B cell (primary cell): Measurements from ENCODE around the gene CCL25. TPM values are rescaled to one million over a fixed set of nuclear protein-coding genes. Genes with fewer than 3 reads are reported as not detected.

Experiments
- ATAC-seq: fragments of 200-7000 bp; cut with Tn5 transposase; one replicate; pipeline ENCODE4 v1.10.0; 2021; ENCODE audit warnings: low read depth, mild to moderate bottlenecking, moderate number of reproducible peaks, moderate library complexity
- CTCF ChIA-PET: fragments of 350-600 bp; sonication (Branson Sonifier 250); formaldehyde crosslinking; loops from one replicate; lab custom pipeline; 2021; ENCODE audit warnings: antibody characterized with exemption, inconsistent platforms; lab: Charles Lee
- POLR2A ChIA-PET: fragments of 350-600 bp; sonication (Branson Sonifier 250); formaldehyde crosslinking; loops from one replicate; lab custom pipeline; 2021; ENCODE audit warnings: antibody characterized with exemption; lab: Charles Lee
- DNase-seq: peaks from one replicate; pipeline ENCODE4 v3.0.0; 2013
- H2AFZ ChIP-seq: 2 replicates; pipeline ENCODE4 v1.6.1; 2012; ENCODE audit warnings: mild to moderate bottlenecking, low read depth, low read length; ENCODE audit not compliant: insufficient read depth, poor library complexity, severe bottlenecking
- H3K27ac ChIP-seq, 2 donors: 1 replicate in 1 of 2; 2 replicates in 1 of 2; pipeline ENCODE4 v1.5.1; 2012 to 2013; ENCODE audit warnings: low read length in 2 of 2, mild to moderate bottlenecking in 2 of 2, moderate library complexity in 1 of 2
- H3K27me3 ChIP-seq, 4 experiments: fragments of 200-600 bp in 1 of 4; sonication (generic) in 1 of 4; replicated peaks in 1 of 4; 1 replicate in 2 of 4; 2 replicates in 2 of 4; pipeline versions ENCODE4 v1.6.1 to v1.7.0; 2013 to 2016; ENCODE audit warnings: low read length in 3 of 4, mild to moderate bottlenecking in 2 of 4, mixed read lengths in 1 of 4, moderate library complexity in 1 of 4; ENCODE audit not compliant: insufficient read depth in 4 of 4, control insufficient read depth in 3 of 4; ENCODE audit errors: control extremely low read depth in 1 of 4
- H3K36me3 ChIP-seq, 2 experiments: replicated peaks in 1 of 2; 1 replicate in 1 of 2; 2 replicates in 1 of 2; pipeline versions ENCODE4 v1.6.1 to v1.7.1; 2013; ENCODE audit warnings: low read length in 1 of 2; ENCODE audit not compliant: insufficient read depth in 2 of 2, control insufficient read depth in 1 of 2; ENCODE audit errors: control extremely low read depth in 1 of 2, extremely low read depth in 1 of 2
- H3K4me1 ChIP-seq, 2 donors: fragments of 200-600 bp in 1 of 2; sonication (generic) in 1 of 2; 1 replicate in 1 of 2; 2 replicates in 1 of 2; pipeline versions ENCODE4 v1.5.1 to v1.6.1; 2013 to 2017; ENCODE audit warnings: low read length in 2 of 2; ENCODE audit not compliant: control insufficient read depth in 2 of 2, insufficient read depth in 2 of 2
- H3K4me2 ChIP-seq: replicated peaks from 2 replicates; pipeline ENCODE3; 2012; ENCODE audit warnings: mild to moderate bottlenecking, low read depth, low read length; ENCODE audit not compliant: poor library complexity, severe bottlenecking
- H3K4me3 ChIP-seq, 5 experiments: fragments of 200-600 bp in 1 of 5; sonication (generic) in 1 of 5; 1 replicate in 3 of 5; 2 replicates in 2 of 5; pipeline versions ENCODE4 v1.5.1 to v1.7.0; 2011 to 2016; ENCODE audit warnings: low read length in 4 of 5, mild to moderate bottlenecking in 4 of 5, low read depth in 2 of 5, control low read depth in 1 of 5, moderate library complexity in 1 of 5; ENCODE audit not compliant: insufficient read depth in 1 of 5; ENCODE audit errors: control extremely low read depth in 1 of 5, extremely low read depth in 1 of 5
- H3K79me2 ChIP-seq: fragments of 200-600 bp; sonication (generic); one replicate; pipeline ENCODE4 v1.6.0; 2016; ENCODE audit warnings: low read length; ENCODE audit not compliant: control insufficient read depth, insufficient read depth
- H3K9ac ChIP-seq: fragments of 200-600 bp; sonication (generic); 2 replicates; pipeline ENCODE4 v1.6.1; 2017; ENCODE audit warnings: mild to moderate bottlenecking, low read length, moderate library complexity
- H3K9me3 ChIP-seq, 3 donors: one replicate each; pipeline versions ENCODE4 v1.6.1 to v1.7.1; 2013; ENCODE audit warnings: low read length in 2 of 3; ENCODE audit not compliant: control insufficient read depth in 2 of 3, insufficient read depth in 1 of 3; ENCODE audit errors: control extremely low read depth in 1 of 3
- H4K20me1 ChIP-seq: 2 replicates; pipeline ENCODE4 v1.6.0; 2012; ENCODE audit warnings: mild to moderate bottlenecking, low read length; ENCODE audit not compliant: insufficient read depth, control insufficient read depth, poor library complexity, severe bottlenecking
- H3K27ac Mint-ChIP-seq: one replicate; pipeline ENCODE4 v1.8.0; 2021; ENCODE audit warnings: mixed read lengths
- H3K27me3 Mint-ChIP-seq: one replicate; pipeline ENCODE4 v1.8.0; 2021; ENCODE audit warnings: mixed read lengths
- H3K4me1 Mint-ChIP-seq: one replicate; pipeline ENCODE4 v1.8.0; 2021; ENCODE audit warnings: mixed read lengths
- H3K4me3 Mint-ChIP-seq: one replicate; pipeline ENCODE4 v1.8.0; 2021; ENCODE audit warnings: mixed read lengths
- H3K9me3 Mint-ChIP-seq: one replicate; pipeline ENCODE4 v1.8.0; 2022; ENCODE audit warnings: mixed read lengths; ENCODE audit not compliant: insufficient read depth
- EZH2 ChIP-seq: IDR thresholded peaks from 2 replicates; pipeline ENCODE4 v1.6.1; 2012; ENCODE audit warnings: borderline replicate concordance, low read depth, mild to moderate bottlenecking, moderate library complexity, low read length; ENCODE audit not compliant: insufficient read depth, poor library complexity, severe bottlenecking
- WGBS: methylation state at CpG from one replicate; pipeline ENCODE4 v1.1.5; 2013; ENCODE audit warnings: missing lambda C conversion rate; ENCODE audit not compliant: insufficient coverage; 5-methylcytosine and 5-hydroxymethylcytosine counted together
- intact Hi-C: fragments of 100-400 bp; cut with micrococcal nuclease; formaldehyde crosslinking; loops from one replicate; pipeline ENCODE4 v1.10.0; 2022
- polyA plus RNA-seq: library from polyadenylated mRNA; depleted of rRNA; stranded (reverse); fragments of >200 nt; gene quantifications from 2 replicates; pipeline ENCODE4 v1.2.3, GENCODE V29; 2012
- total RNA-seq, 2 donors: library from RNA; stranded (reverse); fragments of 120-200 nt in 1 of 2; gene quantifications; 1 replicate in 1 of 2; 2 replicates in 1 of 2; pipeline versions ENCODE4 v1.2.3 to v1.2.4, GENCODE V29; 2013 to 2022
- TF ChIP-seq, protein P1 (sequence below): fragments of 200-600 bp; IDR thresholded peaks from one replicate; pipeline ENCODE4 v1.8.0; 2022; ENCODE audit warnings: antibody characterized with exemption, mild to moderate bottlenecking

Gene CCL25
- total and polyA plus RNA-seq, 2 donors (not counting 1 experiment from before 2014, with no cell fraction given) = 0.28 TPM; not detected in 1

DNA sequence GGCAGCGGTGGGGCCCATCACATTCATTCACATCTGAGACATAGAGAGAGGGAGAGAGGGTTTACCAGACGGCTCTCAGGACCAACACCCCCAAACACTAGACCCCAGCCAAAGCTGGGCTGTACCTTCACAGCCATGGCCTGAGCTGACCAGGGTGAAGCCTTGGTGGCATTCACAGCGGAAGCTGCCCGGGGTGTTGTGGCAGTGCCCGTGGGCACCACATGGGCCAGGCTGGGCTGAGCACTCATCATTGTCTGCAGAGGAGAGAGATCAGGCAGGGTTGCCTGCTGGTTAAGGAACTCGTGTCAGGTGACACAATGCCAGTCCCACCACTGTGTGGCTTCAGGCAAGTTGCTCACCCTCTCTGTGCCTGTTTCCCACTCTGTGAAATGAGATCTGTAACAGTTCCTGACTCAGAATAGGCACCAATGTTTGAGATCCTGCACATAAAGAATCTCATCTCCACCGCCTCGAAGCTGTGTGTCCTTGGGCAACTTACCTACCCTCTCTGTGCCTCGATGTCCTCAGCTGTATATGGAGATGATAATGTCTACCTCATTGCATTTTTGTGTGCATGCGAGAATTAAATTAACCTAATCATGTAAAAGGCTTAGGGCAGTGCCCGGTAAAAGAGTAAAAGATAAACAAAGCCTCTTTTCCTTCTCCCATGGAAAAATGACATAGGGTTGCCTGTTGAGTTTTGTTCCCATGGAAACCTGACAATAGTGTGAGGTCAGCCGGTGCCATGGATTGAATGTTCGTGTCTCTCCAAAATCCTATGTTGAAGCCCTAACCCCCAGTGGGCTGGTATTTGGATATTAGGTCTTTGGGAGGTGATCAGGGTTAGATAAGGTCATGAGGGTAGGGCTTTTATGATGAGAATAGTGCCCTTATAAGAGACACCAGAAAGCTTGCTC is 22.9 kb downstream of the CCL25 start:
- CTCF ChIA-PET = no interaction called here
- H3K27me3 ChIP-seq = peaks cover 0 to 4% (median 0%) of the 10 kb centered on the region in 4 experiments
- ATAC-seq (no peak), DNase-seq (no peak)
- Mint-ChIP-seq H3K4me1 (no peaks in the 10 kb centered on the region), H3K27ac (no peak overlapping the region), H3K27me3 (peaks cover 12% of the 10 kb centered on the region), H3K9me3 (peaks cover 4% of the 10 kb centered on the region), H3K4me3 (no peak overlapping the region)
- 95% methylated on average over 5 of the region's 13 CpGs for WGBS
- H3K36me3 ChIP-seq = no peaks in the 10 kb centered on the region
- H3K27ac ChIP-seq = no peak overlapping the region
- TF ChIP-seq, protein P1, sequence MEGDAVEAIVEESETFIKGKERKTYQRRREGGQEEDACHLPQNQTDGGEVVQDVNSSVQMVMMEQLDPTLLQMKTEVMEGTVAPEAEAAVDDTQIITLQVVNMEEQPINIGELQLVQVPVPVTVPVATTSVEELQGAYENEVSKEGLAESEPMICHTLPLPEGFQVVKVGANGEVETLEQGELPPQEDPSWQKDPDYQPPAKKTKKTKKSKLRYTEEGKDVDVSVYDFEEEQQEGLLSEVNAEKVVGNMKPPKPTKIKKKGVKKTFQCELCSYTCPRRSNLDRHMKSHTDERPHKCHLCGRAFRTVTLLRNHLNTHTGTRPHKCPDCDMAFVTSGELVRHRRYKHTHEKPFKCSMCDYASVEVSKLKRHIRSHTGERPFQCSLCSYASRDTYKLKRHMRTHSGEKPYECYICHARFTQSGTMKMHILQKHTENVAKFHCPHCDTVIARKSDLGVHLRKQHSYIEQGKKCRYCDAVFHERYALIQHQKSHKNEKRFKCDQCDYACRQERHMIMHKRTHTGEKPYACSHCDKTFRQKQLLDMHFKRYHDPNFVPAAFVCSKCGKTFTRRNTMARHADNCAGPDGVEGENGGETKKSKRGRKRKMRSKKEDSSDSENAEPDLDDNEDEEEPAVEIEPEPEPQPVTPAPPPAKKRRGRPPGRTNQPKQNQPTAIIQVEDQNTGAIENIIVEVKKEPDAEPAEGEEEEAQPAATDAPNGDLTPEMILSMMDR = no peak
- TF ChIP-seq EZH2 = no peak
- no peak overlapping the region for H3K4me2 ChIP-seq
- no peaks in the 10 kb centered on the region for H4K20me1 ChIP-seq
- H3K79me2 ChIP-seq = no peaks in the 10 kb centered on the region
- H3K9me3 ChIP-seq = peaks cover 0 to 49% (median under 1%) of the 10 kb centered on the region in 3 donors
- no peak overlapping the region for H3K9ac ChIP-seq
- no peaks in the 10 kb centered on the region for H3K4me1 ChIP-seq
- no peak overlapping the region for H3K4me3 ChIP-seq
- H2AFZ ChIP-seq = no peak overlapping the region
- intact Hi-C loops = no loop called here
- POLR2A ChIA-PET = no interaction called here

DNA sequence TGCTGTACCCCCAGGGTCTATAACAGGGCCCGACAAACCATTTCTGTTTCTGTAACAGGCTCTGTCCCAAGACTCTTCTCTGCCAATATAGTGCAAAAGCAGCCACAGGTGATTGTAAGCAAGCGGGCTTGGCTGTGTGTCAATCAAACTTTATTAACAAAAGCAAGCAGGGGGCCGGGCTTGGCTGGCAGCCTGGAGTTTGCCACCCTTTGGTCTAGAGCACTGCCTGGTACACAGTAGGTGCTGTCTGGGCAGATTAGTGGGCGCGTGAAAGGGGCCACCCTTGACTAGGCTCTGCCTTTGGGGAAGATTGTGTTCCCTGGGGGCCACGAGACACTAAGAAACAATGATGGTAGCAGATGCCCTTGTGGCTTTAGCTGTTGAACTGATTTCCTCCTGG is 27.4 kb downstream of the CCL25 start:
- H3K9ac ChIP-seq = no peak overlapping the region
- CTCF ChIA-PET = no interaction called here
- no peak overlapping the region for H3K27ac ChIP-seq
- H2AFZ ChIP-seq = no peak overlapping the region
- no peaks in the 10 kb centered on the region for H3K79me2 ChIP-seq
- no peak overlapping the region for H3K27ac Mint-ChIP-seq
- H3K4me2 ChIP-seq = no peak overlapping the region
- DNase-seq = no peak
- intact Hi-C loops = no loop called here
- H3K4me1 Mint-ChIP-seq = no peaks in the 10 kb centered on the region
- H3K4me1 ChIP-seq = no peaks in the 10 kb centered on the region
- TF ChIP-seq, protein P1 = no peak
- TF ChIP-seq EZH2 = no peak
- no peak overlapping the region for H3K4me3 ChIP-seq
- no peaks in the 10 kb centered on the region for H3K9me3 Mint-ChIP-seq
- no peaks in the 10 kb centered on the region for H3K36me3 ChIP-seq
- H3K27me3 Mint-ChIP-seq = peaks cover 15% of the 10 kb centered on the region
- no peaks in the 10 kb centered on the region for H4K20me1 ChIP-seq
- POLR2A ChIA-PET = no interaction called here
- no peak overlapping the region for H3K4me3 Mint-ChIP-seq
- peaks cover 0 to 10% (median 0%) of the 10 kb centered on the region in 3 donors for H3K9me3 ChIP-seq
- WGBS = 91% methylated on average over 6 of the region's 6 CpGs
- H3K27me3 ChIP-seq = peaks cover 0 to 4% (median 0%) of the 10 kb centered on the region in 4 experiments
- ATAC-seq = no peak
